ENCODE data around the gene U2AF1L4. TPM values are rescaled to one million over a fixed set of nuclear protein-coding genes. Genes with fewer than 3 reads are reported as not detected.

U2AF1L4 gene
- total RNA-seq, 2 donors from 2014 or later, result 14.9 to 18.7 TPM

DNA sequence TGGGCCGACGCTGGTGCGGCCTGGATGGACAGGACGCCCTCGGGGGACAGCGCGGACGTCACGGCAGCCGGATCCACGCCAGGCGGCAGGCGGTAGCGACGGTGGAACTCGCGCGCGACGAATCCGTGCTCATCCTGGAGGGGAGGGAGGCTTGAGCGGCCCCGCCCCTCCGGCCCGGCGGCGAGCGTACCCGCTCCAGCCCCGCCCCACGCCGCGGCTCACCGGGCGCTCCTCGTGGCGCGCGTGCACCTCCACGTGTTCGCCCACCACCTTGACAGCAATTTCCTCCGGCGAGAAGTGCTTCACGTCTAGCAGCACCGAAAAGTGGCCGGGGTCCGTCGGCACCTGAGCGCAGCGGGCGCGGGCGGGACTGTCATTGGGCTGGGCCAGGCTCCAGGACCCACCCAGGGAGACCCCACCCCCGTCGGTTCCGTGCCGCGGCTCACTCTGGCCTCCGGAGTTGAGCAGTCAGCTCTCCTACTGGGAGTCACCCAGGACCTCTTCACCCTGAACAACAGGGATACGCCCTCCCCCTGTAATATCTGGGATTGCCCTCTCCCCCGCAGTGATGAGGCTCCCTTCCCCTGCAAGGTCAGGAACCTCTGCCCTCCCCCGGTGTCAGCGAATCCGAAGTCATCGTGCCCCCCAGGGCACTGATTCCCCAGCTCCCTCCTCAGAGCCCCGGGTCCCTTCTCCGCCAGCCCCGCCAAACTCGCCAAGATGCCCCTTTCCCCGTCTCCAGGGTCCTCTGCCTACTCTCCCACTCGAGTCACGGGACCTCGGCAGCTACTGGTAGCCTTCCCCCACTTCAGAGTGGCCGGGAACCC lies 10.5 kb upstream of the U2AF1L4 start:
- peaks cover 5% of the 10 kb centered on the region for H3K36me3 ChIP-seq
- DNase-seq, result peak; percentile 73
- H3K4me1 ChIP-seq, result no peaks in the 10 kb centered on the region
- no peaks in the 10 kb centered on the region for H3K27me3 ChIP-seq
- H3K9ac ChIP-seq (ENCODE audit: low read depth in 2 of 2, low read length in 2 of 2), result peak overlapping the region; percentile 53 to 55
- intact Hi-C loops (cut with DNase I), result no loop called here
- no peaks in the 10 kb centered on the region for H3K9me3 ChIP-seq
- H3K27ac ChIP-seq, result peak overlapping the region; percentile 72
- TF ChIP-seq CTCF (IDR thresholded peaks at IDR 0.05), result no peak
- peak overlapping the region; percentile 26 for H3K4me3 ChIP-seq

- Histone ChIP-seq H3K9ac (ENCODE audit: low read depth in 2 of 2, low read length in 2 of 2) (peak overlapping the region; percentile 30 to 55), H3K27ac (no peak overlapping the region), H3K36me3 (peaks cover 5% of the 10 kb centered on the region), H3K4me1 (no peaks in the 10 kb centered on the region), H3K9me3 (no peaks in the 10 kb centered on the region), H3K4me3 (peak overlapping the region; percentile 26), H3K27me3 (no peaks in the 10 kb centered on the region)
- intact Hi-C loops (cut with DNase I), result no loop called here
- no peak for TF ChIP-seq CTCF (IDR thresholded peaks at IDR 0.05)
- no peak for DNase-seq
These were observed 9.9 kb upstream of the U2AF1L4 start for GRCh38 chr19:35755131-35755549.

DNA sequence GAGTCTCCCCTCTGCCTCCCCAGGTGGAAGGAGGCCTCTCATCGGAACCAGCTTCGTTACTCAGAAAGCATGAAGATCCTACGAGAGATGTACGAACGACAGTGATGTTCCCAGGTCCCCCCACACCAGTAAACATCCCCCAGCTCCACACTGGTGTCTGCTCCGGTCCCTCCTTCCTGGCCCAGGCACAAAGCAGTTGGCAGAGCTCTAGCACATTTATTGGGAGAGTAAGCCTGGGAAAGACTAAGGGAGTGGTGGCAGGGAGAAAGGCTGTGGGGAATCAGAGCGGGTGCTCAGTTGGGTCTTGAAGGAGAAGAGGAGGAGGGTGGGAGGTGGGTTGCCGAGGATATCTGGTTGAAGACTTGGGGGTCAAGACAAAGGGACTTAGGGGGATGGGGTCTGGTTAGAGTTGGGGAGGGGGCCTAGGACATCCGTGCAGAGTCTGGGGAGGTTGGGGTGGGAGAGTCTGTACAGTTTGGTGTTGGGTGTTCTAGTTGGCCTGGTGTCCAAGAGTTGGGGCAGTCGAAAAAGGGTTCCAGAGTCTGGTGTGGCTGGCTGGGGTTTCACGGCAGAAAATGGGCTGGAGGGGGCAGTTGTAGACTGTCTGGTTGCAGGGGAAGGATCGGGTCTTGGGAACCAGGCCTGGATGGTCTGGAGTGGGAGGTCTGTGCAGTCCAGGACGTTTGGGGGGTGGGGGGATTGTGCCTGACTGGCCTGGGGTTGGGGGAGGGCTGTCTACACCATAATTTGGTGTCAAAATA lies 9.3 kb upstream of the U2AF1L4 start:
- DNase-seq, result no peak
- no peak for TF ChIP-seq CTCF (IDR thresholded peaks at IDR 0.05)
- no peak overlapping the region for H3K27ac ChIP-seq
- H3K27me3 ChIP-seq, result no peaks in the 10 kb centered on the region
- intact Hi-C loops (cut with DNase I), result no loop called here
- H3K4me3 ChIP-seq, result no peak overlapping the region
- H3K36me3 ChIP-seq, result peaks cover 5% of the 10 kb centered on the region
- no peaks in the 10 kb centered on the region for H3K9me3 ChIP-seq
- H3K4me1 ChIP-seq, result no peaks in the 10 kb centered on the region
- peak overlapping the region in 1 of 2 donors; percentile 30 for H3K9ac ChIP-seq (ENCODE audit: low read depth in 2 of 2, low read length in 2 of 2)

DNA sequence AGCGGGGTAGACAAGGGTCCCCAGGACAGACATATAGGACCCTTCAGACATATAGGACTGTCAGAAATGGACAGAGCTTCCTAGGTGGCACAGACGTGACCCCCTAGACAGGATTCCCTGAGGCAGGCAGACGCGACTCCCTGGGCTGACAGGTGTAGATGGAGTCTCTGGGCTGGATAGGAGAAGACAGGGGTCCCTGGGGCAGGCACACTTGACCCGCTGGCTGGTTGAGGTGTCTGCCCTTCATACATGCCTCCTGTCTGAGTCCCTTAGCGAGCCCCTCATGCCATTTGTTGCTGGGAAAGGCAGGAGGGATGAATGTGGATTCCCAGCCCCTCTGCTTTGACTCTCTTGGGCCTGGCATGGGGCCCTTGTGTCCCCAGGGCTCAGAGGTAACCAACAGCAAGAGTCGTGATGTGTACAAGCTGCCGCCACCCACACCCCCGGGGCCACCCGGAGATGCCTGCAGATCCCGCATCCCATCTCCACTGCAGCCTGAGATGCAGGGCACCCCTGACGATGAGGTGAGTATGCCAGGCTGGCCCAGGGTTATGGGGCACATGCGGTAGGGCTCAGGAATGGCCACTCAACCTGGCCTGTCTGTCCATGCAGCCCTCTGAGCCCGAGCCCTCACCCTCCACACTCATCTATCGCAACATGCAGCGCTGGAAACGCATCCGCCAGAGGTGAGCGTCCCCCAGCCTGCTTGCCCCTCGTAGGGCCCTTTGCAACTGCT lies 8.6 kb upstream of the U2AF1L4 start:
- DNase-seq, result no peak
- H3K27ac ChIP-seq, result no peak overlapping the region
- no peaks in the 10 kb centered on the region for H3K27me3 ChIP-seq
- H3K4me3 ChIP-seq, result no peak overlapping the region
- no peaks in the 10 kb centered on the region for H3K9me3 ChIP-seq
- TF ChIP-seq CTCF (IDR thresholded peaks at IDR 0.05), result no peak
- intact Hi-C loops (cut with DNase I), result no loop called here
- H3K36me3 ChIP-seq, result peaks cover 5% of the 10 kb centered on the region
- H3K4me1 ChIP-seq, result no peaks in the 10 kb centered on the region
- no peak overlapping the region for H3K9ac ChIP-seq (ENCODE audit: low read depth in 2 of 2, low read length in 2 of 2)

DNA sequence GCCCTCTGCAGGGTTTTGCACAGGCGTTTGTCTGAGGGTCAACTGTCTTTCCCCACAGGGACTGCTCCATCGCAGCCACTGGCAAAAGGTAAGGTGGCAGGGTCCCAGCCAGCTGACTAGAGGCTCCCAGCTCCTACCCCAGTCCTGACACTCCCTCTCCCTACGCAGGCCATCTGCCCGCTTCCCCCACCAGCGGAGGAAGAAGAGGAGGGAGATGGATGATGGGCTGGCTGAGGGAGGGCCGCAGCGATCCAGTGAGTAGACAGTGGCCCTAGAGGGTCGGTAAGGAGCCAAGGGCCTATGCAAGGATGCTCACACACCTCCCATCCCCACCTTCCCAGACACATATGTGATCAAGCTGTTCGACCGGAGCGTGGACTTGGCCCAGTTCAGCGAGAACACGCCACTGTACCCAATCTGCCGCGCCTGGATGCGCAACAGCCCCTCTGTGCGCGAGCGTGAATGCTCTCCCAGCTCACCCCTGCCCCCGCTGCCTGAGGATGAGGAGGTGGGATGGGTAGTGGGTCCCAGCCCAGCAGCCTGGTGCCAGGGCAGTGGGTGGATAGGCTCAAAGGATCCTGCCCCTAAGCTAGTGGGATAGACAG lies 7.6 kb upstream of the U2AF1L4 start:
- Histone ChIP-seq H3K27ac (no peak overlapping the region), H3K36me3 (peaks cover 5% of the 10 kb centered on the region), H3K27me3 (no peaks in the 10 kb centered on the region), H3K9ac (ENCODE audit: low read depth in 2 of 2, low read length in 2 of 2) (no peak overlapping the region), H3K4me1 (no peaks in the 10 kb centered on the region), H3K9me3 (no peaks in the 10 kb centered on the region), H3K4me3 (no peak overlapping the region)
- DNase-seq, result no peak
- TF ChIP-seq CTCF (IDR thresholded peaks at IDR 0.05), result no peak
- intact Hi-C loops (cut with DNase I), result no loop called here
